OCI-M1 (cell line): Measurements from ENCODE around the gene UCMA.
A peak's percentile ranks its signal among the peaks of the same experiment; 100 is the strongest.
"Not testable (repeated sequence)": the region's sequence is repeated elsewhere in the genome, so short reads cannot be mapped to it uniquely, and the experiment has no call there.

Experiments used
- DNase-seq: peaks from one replicate; lab custom pipeline; 2025; lab: John Stamatoyannopoulos, UW

UCMA gene, protein sequence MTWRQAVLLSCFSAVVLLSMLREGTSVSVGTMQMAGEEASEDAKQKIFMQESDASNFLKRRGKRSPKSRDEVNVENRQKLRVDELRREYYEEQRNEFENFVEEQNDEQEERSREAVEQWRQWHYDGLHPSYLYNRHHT

DNA sequence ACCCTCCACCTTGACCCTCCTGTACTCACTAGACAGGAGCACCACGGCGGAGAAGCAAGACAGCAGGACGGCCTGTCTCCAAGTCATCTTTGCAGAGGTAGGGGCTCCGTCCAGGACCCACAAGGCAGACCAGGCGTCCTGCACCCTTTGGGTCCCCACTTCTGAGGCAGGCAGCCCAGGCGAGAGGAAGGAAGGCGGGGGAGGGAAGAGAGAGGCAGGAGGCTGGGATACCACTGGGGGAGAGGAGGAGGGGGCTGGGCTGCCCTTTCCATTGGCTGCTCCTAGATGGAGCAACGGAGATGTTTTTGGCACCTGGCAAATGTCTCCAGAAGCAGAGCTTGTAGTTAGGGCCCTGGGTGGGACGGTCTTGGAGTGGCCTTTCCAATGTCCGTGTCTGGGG, at the start of gene UCMA:
Gene UCMA, minus strand, starts transcription at position 203 of the 400 bp plus-strand sequence. Its CDS starts 116 bp downstream, at position 87.
- DNase-seq: no peak

DNA sequence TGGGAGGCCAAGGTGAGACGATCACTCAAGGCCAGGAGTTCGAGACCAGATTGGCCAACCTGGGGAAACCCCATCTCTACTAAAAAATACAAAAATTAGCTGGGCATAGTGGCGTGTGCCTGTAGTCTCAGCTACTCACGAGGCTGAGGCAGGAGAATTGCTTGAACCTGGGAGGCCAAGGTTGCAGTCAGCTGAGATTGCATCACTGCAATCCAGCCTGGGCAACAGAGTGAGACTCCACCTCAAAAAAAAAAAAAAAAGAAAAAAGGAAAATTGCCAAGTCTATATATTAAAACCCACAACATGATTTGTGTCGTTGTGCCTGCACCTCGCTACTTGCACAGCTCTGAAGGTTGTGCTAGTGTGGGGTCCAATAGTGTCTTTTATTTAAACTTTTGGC, 48.2 kb upstream of the UCMA start:
- DNase-seq: not testable (repeated sequence)

DNA sequence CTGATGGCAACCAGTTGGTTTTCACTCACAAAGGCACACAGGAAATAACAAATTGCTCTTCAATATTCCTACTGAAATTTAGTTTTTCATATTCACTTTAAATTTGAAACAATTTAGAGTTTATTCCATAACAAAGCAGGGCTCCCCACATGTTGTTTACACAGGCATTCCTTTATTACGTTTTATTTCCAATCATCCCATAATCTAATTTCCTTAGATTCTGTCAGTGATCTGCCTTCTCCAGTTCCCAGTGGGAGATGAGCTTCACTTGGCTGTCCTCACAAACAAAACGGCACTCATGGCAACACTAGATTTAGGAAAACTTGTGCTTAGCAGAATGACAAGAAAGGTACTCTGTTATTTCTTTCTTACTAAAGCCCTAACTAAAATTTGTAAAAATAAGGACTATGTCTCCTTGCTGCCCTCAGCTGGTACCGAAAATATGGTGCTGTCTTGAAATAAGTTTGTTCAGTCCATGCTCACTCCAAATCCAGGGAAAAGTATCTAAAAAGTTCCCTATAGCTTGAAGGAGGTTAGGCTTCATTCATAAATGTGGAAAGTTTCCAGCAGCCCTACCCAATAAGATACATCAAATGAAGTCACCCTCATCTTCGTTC, 42.7 kb upstream of the UCMA start:
- DNase-seq: peak; percentile 7

DNA sequence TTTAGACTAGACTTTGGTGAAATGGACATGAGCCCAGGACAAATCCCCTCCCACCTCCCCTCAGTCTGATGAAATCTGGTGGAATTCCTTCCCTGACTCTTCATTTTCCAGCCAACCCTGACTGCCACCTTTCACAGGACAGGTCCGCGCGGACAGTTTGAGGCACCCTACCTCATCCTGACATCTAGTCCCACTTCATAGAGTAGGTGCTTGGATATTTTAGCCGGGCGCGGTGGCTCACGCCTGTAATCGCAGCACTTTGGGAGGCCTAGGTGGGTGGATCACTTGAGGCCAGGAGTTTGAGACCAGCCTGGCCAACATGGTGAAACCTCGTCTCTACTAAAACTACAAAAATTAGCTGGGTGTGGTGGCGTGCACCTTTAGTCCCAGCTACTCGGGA, 42.0 kb upstream of the UCMA start:
- not testable (repeated sequence) for DNase-seq

DNA sequence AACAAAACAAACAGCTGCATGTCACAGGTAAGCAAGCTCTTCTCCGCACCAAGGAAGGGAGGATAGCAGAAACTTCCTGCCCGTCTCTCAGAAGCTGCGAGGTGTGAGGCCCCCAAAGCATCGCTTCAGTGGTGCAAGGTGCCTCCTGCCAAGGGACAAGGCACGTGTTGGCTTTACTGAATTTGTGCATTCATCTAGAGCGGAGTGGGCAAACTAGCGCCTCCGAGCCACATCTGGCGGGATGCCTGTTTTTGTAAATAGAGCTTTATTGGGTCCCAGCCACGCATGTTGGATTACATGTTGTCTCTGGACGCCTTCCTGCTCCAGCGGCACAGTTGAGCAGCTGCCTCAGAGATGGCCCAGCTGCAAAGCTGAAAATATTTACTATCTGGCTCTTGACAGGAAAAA, 38.0 kb upstream of the UCMA start:
- DNase-seq: no peak

DNA sequence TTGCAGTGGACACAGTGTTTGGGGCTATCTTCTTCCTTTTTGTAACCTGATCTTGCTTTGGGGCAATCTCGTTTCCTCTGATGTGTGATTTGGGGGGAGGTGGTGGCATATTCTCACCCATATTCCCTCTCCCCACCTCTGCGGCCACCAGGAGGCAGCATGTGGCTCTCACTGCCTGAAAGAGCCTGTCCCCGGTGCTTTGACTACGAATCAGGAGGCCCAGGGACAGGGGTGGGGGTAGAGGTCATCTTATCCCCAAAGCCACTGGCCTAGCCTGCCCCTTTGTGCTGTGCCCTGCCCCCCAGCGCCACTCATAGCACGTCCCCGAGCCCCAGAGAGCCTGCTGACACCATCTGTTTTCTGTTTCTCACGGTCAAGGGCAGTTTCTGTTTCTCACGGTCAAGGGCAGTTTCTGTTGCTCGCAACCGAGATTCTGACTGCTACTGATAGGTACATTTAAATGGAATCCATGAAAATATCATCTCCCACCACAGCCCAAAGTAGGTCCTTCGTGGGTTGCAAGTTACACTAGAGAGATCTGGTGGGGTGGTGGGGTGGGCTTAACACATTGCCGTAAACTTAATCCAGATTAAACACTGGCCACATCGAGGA, 37.5 kb upstream of the UCMA start:
- DNase-seq: peak; percentile 71

DNA sequence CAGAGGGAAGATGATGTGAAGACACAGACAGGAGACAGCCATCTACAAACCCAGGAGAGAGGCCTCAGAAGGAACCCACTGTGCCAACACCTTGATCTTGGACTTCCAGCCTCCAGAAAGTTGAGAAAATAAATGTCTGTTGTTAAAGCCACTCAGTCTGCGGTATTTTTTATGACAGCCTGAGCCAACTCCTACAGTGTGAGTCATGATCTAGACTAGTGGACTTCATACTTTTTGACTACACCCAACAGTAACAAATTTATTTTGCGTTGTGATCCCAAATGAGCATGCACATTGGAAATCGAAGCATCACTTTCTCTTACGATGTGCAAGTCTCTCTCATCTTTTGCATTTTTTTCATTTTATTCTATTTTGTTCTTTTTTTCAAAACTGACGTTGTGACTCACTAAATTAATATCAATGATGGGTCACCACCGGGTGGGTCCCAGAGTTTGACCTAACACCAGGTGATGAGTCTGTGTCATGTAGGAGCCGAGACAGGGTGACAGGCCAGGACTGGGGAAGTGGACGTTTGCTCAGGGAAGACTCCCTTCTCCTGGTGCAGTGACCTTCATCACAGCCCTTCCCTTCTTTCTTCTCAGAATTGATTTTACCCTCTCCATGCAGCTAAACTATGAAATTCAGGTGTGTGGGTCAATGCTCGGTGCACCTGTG, 36.8 kb upstream of the UCMA start:
- DNase-seq: no peak

DNA sequence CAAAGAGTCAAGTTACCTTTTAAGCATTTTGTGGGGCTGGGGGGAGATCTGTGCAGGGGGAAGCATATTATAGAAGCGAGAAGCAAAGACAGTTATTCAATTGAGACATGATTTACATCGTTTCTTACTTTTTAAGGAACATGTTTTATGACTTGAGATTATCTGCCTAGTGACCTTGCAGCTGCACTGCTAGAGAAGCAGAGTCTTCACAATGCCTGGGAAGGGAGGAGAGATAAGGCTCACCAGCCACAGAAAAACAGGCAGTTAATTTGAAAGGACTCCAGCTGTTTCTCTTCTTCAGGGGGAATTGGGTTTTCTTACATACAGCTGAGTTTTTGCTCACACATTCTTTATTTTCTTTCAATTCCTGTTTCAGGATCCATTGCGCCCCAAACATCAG, 34.7 kb upstream of the UCMA start:
- DNase-seq: peak; percentile 83

DNA sequence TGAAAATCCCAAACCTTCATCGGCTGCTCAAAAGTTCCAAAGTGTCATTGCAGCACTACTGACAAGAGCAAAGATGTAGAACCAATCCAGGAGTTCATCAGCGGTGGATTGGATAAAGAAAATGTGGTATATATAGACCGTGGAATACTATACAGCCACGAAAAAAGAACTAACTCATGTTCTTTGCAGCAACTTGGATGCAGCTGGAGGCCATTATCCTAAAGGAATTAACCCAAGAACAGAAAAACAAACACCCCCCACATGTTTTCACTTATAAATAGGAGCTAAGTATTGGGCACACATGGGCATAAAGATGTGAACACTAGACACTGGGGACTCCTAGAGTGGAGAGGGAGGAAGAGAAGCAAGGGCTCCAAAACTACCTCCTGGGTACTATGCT, 34.1 kb upstream of the UCMA start:
- no peak for DNase-seq

DNA sequence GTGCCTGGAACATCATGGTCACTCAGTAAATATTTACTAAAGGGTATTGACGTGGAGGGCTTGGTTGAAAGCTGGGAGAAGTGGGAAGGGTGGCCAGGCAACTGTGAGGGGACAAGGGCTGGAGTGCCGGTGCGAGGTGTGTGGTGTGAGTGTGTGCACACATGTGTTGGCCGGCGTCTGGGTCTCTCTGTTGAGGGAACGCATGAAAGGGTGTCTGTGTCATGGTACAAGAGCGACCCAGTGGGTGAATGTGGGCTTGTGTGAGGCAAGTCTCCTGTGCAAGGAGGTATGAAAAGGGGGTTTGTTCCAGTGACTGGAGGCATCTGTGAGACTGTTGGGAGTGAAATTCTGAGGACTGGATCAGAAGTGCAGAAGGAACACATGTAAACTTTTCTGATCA, 29.4 kb upstream of the UCMA start:
- no peak for DNase-seq

DNA sequence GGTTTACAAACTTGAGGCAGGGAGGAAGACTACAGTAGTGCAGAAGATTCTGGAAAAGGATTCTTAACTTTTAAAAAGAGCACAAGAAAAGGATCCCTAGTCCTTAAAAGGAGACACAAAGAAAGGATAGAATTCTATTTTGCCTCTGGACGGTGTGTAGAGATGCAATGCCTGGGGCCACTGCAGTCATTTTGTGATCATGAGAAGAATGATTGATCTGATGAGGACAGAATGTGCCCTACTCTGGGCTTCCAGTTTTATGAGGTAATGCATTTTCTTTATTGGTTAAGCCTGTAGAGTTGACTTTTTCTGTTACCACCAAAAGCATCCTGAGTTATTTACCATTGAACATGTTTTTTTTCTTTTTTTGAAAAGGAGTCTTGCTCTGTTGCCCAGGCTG, 28.3 kb upstream of the UCMA start:
- no peak for DNase-seq

DNA sequence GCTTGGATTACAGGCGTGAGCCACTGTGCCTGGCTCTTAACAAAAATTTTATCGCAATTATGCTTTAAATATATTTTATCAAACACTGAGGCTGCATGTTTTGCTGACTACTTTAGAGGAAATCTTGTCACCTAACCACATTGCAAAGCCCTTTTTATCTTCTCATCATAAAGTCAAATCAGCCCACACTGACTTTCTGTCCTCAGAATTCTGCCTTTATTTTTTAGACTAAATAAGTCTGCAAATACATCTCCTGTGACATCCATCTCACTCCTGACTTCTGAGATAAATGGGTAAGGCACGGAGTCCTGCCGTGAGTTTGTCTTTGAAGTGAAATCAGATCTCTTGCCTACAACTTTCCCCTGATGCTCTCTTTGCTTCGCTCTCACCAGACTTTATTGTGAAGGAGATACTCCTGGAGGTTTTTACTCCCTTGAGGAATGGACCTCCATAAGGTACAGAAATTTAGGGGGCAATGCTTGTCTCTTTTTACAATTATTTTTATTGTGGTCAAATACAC, 23.5 kb upstream of the UCMA start:
- DNase-seq: no peak

DNA sequence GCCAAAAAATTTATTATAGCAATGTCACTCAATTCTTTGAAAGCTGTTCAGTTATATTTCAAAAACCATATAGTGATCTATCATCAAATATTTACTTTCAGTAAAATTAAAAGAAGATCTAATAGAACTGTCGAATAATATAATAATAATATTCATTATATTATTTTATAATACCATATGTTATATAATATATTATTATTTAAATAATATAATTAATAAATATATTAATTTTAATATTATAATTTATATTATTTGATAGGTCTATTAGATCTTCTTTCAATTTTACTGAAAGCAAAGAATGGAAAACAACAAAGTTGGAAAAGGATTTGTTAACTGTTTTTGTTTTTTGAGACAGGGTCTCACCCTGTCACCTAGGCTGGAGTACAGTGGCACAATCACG, 22.5 kb upstream of the UCMA start:
- DNase-seq: no peak

DNA sequence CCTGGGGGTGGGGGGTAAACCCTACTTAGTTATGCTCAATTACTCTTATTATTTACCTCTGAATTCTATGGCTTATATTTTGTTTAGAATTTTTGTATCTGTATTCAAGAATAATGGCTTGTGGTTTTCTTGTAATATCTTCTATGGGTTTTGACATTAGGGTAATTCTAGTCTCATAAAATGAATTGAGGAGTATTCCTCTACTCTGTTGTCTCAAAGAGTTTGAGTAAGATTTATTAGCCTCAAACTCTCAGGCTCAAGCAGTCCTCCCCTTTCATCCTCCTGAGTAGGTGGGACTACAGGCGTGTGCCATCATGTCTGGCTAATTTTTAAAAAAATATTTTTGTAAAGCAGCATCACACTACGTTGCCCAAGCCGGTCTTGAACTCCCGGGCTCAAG, 19.6 kb upstream of the UCMA start:
- DNase-seq: no peak

DNA sequence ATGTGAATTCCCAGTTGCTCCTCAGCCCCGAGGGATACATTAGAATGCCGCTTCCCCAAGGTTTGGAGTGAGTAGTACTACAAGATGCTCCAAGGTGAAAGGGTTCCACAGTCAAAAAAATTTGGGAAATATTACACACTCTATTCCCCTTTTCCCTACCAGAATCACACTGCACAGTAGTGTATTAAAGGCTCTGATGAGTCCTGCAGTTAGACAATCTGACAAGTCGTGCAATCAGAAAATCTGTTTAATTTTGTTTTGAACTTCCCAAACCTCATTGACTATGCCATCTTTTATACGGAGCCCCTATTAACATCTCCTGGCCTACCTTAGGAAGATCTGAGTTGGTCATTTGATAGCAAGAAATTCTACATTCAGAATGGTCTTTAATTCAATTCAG, 13.6 kb upstream of the UCMA start:
- DNase-seq: no peak

DNA sequence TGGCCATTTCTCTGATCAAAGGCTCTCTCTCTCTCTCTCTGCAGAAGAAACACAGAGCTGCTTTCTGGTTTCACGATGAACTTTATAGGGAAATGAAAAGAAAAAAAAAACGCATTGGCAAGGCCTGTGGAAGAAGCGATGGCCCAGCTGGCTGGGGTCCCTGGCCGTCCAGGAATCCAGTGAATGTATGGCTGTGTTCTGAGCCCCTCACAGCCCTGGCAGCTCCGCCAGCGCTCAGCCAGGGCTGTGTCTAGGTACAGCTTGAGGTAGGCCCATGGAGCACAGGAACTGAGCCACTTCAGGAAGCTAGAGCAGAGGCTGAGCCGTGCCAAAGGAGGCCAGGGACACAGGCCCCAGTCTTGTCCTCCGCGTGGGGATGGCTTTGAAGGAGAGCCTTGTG, 13.1 kb upstream of the UCMA start:
- DNase-seq: no peak

DNA sequence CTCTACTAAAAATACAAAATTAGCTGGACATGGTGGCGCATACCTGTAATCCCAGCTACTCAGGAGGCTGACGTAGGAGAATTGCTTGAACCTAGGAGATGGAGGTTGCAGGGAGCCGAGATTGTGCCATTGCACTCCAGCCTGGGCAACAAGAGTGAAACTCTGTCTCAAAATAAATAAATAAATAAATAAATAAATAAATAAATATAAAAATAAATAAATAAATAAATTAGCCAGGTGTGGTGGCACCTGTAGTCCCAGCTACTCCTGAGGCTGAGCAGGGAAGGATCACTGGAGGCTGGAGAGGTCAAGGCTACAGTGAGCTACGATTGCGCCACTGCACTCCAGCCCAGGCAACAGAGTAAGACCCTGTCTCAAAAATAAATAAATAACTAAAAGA, 8.1 kb upstream of the UCMA start:
- DNase-seq: not testable (repeated sequence)

DNA sequence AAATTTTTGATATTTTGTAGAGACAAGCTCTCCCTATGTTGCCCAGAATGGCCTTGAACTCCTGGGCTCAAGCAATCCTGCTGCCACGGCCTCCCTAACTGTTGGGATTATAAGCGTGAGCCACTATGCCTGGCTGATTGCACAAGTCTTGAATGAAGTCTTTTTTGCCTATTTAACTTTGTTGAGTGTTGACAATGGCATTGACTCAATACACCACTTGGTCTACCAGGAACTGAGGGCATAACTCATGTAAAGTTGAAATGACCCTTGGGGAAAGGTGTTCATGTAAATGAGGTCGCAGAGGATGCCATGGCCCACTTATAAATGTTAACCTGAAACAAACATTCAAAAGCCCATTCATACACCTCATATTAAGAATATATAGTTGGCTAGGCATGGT, 7.4 kb upstream of the UCMA start:
- DNase-seq: no peak

DNA sequence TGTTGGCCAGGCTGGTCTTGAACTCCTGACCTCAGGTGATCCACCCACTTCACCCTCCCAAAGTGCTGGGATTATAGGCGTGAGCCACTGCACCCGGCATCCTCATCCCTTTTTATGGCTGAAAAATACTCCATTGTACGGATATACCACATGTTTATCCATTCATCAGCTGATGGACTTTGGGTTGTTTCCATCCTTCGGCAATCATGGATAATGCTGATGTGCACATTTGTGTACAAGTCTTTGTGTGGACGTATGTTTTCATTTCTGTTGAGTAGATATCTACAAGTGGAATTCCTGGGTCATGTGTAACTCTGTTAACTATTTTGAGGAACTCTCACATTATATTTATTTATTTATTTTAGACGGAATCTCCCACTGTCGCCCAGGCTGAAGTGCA, 5.7 kb upstream of the UCMA start:
- DNase-seq: no peak

DNA sequence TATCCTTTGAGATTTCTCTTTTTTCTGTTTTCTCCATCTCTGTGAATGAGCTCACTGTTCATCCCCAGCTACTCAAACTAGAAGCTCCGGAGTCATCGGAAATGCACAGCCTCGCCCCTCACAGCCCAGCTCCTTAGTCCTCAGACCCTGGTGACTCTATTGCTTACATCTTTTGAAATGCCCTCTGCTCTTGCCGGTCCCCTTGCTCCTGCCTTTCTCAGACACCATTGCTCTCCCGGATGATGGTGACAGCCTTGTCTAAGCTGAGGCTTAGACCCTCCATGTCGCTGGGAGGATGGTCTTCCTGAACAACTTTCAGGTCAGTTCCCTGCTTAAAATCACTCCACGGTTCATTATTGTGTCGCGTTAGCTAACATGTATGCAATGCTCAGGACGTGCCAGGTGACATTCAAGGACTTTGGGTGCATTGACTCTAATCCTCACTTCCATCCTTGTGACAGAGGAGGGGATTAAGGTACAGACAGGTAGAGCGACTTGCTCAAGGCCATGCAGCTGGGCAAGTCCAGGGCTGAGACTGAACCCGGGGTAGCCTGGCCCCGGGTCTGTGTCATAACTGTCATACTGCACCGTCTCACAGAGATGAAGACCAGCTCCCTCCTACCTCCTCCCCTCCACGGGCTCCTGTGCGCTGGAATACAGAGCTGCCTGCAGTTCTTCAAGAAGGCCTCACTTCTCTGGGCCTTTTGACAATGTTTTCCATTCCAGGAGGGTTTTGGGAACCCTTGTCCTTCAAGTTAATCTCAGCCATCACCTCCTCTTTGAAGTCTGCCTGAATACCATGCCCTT, 4.3 kb upstream of the UCMA start:
- DNase-seq: no peak

DNA sequence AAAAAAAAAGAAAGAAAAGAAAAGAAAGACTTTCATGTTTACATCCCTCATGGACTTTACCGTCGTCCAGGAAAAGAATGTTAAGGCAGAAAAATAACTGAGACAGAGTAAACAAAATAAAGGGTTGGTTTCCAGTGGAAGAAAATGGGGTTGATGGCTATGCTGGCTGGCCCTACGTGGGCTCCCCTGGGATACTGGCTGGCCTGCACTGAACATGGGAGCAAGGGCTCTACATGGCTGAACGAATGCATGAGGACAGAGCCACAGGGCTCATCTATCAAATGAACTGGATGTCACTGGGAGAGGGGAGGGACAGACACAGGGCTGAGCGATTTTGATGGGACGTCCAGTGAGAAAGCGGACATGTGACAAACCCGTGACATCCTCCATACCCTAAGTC, 2.5 kb upstream of the UCMA start:
- DNase-seq: no peak

DNA sequence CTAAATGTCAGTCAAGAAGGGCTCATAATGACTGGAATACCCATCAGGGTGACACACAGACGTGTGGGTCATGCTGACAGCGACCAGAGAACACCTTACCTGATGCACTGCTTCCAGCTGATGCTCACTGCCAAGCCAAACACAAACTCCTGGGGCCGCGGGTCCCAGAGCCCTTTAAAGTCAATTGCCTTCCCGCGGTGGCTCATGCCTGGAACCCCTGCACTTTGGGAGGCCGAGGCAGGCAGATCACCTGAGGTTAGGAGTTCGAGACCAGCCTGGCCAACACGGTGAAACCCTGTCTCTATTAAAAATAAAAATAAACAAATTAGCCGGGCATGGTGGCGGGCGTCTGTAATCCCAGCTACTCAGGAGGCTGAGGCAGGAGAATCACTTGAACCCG, 562 bp upstream of the UCMA start:
- not testable (repeated sequence) for DNase-seq
